ENCODE data around the gene P2RY2. TPM values are rescaled to one million over a fixed set of nuclear protein-coding genes. Genes with fewer than 3 reads are reported as not detected.
A peak's percentile ranks its signal among the peaks of the same experiment; 100 is the strongest.

P2RY2 gene
- total RNA-seq, 1 donor from 2014 or later = 4.2 TPM

DNA sequence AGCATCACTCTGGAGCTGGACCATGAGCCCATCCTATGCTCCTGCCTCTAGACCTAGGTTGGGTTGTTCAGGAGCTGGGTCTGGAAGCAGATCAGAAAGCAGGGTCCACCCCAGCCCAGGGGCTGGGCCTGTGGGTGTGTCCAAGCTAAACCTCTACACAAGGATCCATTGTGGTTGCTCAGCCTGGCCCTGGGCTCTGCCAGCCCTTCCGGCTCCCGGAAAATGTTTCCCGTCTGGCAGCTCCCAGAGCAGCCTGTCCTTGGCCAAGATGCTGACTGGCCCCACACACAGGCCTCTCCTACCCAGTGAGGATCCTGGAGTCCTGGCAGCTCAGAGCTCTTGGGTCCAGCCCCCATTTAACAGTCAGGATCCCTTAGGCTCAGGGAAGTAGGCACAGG, 40.7 kb upstream of the P2RY2 start:
- Histone ChIP-seq H3K27me3 (ENCODE audit: control insufficient read depth, insufficient read depth, low read length) (no peaks in the 10 kb centered on the region), H3K36me3 (ENCODE audit: control insufficient read depth, insufficient read depth, low read length) (no peaks in the 10 kb centered on the region), H3K4me3 (ENCODE audit: low read depth, low read length) (no peak overlapping the region)
- DNase-seq (ENCODE audit: low read depth) = no peak
- TF ChIP-seq, protein P1, sequence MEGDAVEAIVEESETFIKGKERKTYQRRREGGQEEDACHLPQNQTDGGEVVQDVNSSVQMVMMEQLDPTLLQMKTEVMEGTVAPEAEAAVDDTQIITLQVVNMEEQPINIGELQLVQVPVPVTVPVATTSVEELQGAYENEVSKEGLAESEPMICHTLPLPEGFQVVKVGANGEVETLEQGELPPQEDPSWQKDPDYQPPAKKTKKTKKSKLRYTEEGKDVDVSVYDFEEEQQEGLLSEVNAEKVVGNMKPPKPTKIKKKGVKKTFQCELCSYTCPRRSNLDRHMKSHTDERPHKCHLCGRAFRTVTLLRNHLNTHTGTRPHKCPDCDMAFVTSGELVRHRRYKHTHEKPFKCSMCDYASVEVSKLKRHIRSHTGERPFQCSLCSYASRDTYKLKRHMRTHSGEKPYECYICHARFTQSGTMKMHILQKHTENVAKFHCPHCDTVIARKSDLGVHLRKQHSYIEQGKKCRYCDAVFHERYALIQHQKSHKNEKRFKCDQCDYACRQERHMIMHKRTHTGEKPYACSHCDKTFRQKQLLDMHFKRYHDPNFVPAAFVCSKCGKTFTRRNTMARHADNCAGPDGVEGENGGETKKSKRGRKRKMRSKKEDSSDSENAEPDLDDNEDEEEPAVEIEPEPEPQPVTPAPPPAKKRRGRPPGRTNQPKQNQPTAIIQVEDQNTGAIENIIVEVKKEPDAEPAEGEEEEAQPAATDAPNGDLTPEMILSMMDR (IDR thresholded peaks at IDR 0.05; ENCODE audit: insufficient read depth, low read length, poor library complexity, severe bottlenecking) = no peak

DNA sequence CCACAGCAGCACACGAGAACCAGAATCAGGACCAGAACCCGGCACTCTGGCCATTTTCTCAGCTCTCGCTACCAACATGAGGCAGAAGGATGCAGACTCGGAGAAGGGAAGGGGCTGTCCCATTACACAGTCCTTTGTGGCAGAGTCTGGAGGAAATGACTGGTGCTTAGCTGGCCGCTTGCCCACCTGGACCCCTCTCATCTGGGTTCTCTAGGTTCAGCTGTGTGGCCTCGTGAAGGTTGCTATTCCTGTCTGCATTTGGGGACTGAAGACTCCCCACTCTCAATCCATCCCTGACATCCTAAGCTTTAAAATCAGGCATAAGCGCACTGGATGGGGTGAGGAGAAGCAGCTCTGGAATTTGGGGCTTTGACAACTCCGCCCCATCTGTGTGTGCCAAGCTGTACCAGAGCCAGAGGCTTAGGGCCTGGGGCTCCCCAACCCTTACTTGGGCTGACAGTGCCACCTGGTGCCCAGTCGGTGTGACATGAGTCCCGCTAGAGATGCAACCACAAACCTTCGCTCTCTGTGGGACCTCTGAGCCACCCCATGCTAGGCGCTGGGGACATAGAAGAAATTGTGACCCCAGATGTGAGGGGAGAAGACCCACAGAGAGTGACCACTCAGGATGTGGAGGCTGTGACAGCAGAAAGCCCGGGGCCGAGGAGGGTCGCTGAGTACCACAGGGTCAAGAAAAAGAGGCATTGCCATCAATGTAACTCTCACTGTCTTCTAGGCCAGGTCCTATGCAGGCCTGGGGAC, 40.1 kb upstream of the P2RY2 start:
- Histone ChIP-seq H3K4me3 (ENCODE audit: low read depth, low read length) (no peak overlapping the region), H3K36me3 (ENCODE audit: control insufficient read depth, insufficient read depth, low read length) (no peaks in the 10 kb centered on the region), H3K27me3 (ENCODE audit: control insufficient read depth, insufficient read depth, low read length) (no peaks in the 10 kb centered on the region)
- no peak for DNase-seq (ENCODE audit: low read depth)
- TF ChIP-seq, protein P1 (IDR thresholded peaks at IDR 0.05; ENCODE audit: insufficient read depth, low read length, poor library complexity, severe bottlenecking) = peak; percentile 76

DNA sequence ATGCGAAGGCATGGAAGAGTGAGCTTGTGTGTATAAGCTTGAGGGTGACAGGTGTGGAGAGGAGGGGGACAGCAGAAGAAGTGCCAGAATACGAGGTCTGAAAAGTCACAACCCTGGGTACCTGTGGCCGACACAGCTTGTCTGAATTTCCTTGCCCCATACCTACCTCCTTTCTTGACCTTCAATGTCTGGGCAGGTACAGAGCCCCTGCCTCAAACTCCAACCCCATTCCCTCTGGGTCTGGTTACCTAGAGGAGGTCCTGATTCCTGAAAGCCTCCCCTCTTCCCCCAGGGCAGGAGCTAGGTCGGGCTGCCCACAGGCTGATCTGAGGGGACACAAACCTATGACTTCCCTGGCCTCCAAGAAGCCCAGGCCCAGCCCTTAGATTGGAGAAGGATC, 39.4 kb upstream of the P2RY2 start:
- no peaks in the 10 kb centered on the region for H3K27me3 ChIP-seq (ENCODE audit: control insufficient read depth, insufficient read depth, low read length)
- H3K4me3 ChIP-seq (ENCODE audit: low read depth, low read length) = no peak overlapping the region
- DNase-seq (ENCODE audit: low read depth) = no peak
- H3K36me3 ChIP-seq (ENCODE audit: control insufficient read depth, insufficient read depth, low read length) = no peaks in the 10 kb centered on the region
- TF ChIP-seq, protein P1 (IDR thresholded peaks at IDR 0.05; ENCODE audit: insufficient read depth, low read length, poor library complexity, severe bottlenecking) = no peak

DNA sequence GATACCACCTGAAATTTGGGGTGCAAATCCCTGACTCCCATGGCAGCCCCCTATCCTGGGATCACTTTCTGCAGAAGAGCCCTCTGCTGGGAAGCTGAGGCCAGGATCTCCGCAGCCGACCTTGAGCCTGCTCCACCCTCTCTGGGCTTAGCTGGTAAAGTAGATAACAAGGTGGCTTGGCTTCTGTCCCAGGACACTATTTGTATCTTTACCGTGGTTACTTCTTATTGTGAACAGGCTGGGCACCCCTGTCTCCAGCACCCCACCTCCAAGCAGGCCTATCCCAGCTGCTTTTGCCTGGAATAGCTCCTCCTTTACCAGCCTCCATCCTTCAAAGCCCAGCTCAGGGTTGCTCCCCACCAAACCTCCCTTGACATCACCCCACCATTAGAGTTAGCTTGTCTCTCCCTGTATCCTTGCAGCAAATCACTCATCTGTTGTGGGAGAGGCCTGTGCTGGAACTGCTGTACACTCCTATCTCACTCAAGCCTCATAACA, 35.2 kb upstream of the P2RY2 start:
- DNase-seq (ENCODE audit: low read depth) = no peak
- no peaks in the 10 kb centered on the region for H3K36me3 ChIP-seq (ENCODE audit: control insufficient read depth, insufficient read depth, low read length)
- no peaks in the 10 kb centered on the region for H3K27me3 ChIP-seq (ENCODE audit: control insufficient read depth, insufficient read depth, low read length)
- TF ChIP-seq, protein P1 (IDR thresholded peaks at IDR 0.05; ENCODE audit: insufficient read depth, low read length, poor library complexity, severe bottlenecking) = no peak
- no peak overlapping the region for H3K4me3 ChIP-seq (ENCODE audit: low read depth, low read length)

DNA sequence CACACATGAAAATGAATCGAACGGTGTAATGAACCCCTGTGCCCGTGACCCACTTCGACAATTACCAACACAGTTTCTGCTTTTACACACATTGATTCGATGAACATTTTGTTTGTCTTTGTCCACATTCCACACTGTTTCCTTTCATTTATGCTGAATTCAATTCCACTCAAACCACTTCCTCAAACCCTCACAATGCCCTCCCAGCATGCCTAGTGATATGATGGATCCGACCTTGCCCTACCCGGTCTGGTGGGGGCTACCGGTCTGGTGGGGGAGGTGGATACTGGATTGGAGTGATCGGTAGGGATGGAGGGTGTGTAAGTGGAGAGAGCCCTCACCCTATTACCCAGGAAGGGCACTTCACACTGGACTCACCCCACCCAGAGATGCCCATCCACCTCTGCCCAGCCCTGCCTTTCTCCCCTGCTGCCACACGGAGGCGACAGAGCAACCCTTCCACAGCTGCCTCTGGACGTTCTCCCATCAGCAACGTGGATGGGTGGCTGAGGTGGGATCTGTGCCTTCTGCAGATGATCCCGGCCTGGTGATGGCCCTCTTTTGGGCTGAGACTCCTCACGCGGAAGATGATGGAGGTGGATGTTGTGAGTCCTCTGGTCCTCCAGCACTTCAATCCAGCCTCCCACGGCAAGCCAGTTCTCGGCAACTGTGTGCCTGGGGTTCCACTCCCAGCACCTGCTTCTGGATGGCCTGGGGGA, 33.0 kb upstream of the P2RY2 start:
- no peaks in the 10 kb centered on the region for H3K27me3 ChIP-seq (ENCODE audit: control insufficient read depth, insufficient read depth, low read length)
- no peak overlapping the region for H3K4me3 ChIP-seq (ENCODE audit: low read depth, low read length)
- TF ChIP-seq, protein P1 (IDR thresholded peaks at IDR 0.05; ENCODE audit: insufficient read depth, low read length, poor library complexity, severe bottlenecking) = peak; percentile 90
- no peaks in the 10 kb centered on the region for H3K36me3 ChIP-seq (ENCODE audit: control insufficient read depth, insufficient read depth, low read length)
- DNase-seq (ENCODE audit: low read depth) = no peak

Data from kidney epithelial cell (primary cell).